MM.1S (cell line): ENCODE measurements around the gene TTC9.
A peak's percentile ranks its signal among the peaks of the same experiment; 100 is the strongest.

ENCODE experiments used
- EZH2 ChIP-seq: fragments of 300-600 bp; sonication (generic); optimal IDR thresholded peaks from 2 replicates; pipeline ENCODE3; 2017; ENCODE audit warnings: low read depth, mild to moderate bottlenecking, antibody characterized with exemption, low read length, mixed read lengths
- TF ChIP-seq, protein P1 (sequence below): fragments of 300-600 bp; sonication (generic); IDR thresholded peaks from 2 replicates; pipeline ENCODE4 v1.5.1; 2016; ENCODE audit warnings: antibody characterized with exemption, low read length, mixed read lengths

DNA sequence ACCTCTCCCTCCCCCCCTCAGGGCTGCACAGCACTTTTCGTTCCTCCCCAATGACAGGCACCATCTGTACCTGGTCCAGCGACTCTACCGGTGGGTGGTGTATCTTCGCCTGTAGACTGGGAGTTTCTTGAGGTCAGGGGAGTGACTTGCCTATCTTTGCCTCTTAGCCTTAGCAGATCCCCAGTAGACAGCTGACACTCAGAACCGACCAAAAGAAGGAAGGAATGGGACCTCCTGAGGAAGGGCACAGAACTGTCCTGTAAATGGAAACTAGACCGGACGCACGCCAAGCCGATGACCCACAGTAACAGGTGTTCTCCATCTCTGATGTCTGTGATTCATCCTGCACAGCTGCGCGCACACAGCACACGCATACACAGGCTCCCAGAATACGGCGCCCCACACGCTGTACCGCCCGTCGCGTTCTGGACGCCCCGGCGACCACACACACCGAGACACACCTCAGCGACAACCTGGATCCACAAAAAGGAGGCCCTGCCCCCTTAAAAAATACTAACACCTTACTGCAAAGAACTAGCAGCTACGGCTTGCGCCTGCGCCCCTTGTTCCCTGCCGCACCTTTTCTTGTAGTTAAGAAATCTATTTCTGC, 673 bp upstream of the TTC9 start:
- TF ChIP-seq, protein P1, sequence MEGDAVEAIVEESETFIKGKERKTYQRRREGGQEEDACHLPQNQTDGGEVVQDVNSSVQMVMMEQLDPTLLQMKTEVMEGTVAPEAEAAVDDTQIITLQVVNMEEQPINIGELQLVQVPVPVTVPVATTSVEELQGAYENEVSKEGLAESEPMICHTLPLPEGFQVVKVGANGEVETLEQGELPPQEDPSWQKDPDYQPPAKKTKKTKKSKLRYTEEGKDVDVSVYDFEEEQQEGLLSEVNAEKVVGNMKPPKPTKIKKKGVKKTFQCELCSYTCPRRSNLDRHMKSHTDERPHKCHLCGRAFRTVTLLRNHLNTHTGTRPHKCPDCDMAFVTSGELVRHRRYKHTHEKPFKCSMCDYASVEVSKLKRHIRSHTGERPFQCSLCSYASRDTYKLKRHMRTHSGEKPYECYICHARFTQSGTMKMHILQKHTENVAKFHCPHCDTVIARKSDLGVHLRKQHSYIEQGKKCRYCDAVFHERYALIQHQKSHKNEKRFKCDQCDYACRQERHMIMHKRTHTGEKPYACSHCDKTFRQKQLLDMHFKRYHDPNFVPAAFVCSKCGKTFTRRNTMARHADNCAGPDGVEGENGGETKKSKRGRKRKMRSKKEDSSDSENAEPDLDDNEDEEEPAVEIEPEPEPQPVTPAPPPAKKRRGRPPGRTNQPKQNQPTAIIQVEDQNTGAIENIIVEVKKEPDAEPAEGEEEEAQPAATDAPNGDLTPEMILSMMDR: 0 out of 2 replicates have a peak, but pooled peaks have one; percentile 5
- no peak for TF ChIP-seq EZH2
